Adrenal gland (tissue), 12 donors: Measurements from ENCODE around the gene CCR9. TPM values are rescaled to one million over a fixed set of nuclear protein-coding genes. Genes with fewer than 3 reads are reported as not detected.
"Not testable (repeated sequence)": the region's sequence is repeated elsewhere in the genome, so short reads cannot be mapped to it uniquely, and the experiment has no call there.

Experiments used
- DNase-seq, 7 donors: peaks; one replicate each; pipeline ENCODE4 v3.0.0-alpha.2; 2019 to 2020
- H3K27ac ChIP-seq, 5 donors: fragments of 200-600 bp; sonication (generic) in 4 of 5; 1 replicate in 3 of 5; 2 replicates in 2 of 5; pipeline versions ENCODE4 v1.5.1 to v1.8.0; 2016 to 2020; ENCODE audit warnings: mild to moderate bottlenecking in 1 of 5
- H3K27me3 ChIP-seq: fragments of 200-600 bp; 2 replicates; pipeline ENCODE4 v1.8.0; 2021
- H3K36me3 ChIP-seq, 2 donors: fragments of 200-600 bp; replicated peaks in 1 of 2; 1 replicate in 1 of 2; 2 replicates in 1 of 2; pipeline versions ENCODE4 v1.5.1 to v1.8.0; 2018 to 2022
- H3K4me1 ChIP-seq, 2 donors: fragments of 200-600 bp; replicated peaks in 1 of 2; 1 replicate in 1 of 2; 2 replicates in 1 of 2; pipeline versions ENCODE4 v1.5.1 to v1.8.0; 2018 to 2021
- H3K4me3 ChIP-seq, 4 donors: fragments of 200-600 bp; sonication (generic) in 3 of 4; one replicate each; pipeline ENCODE4 v1.5.1; 2016 to 2018
- H3K9me3 ChIP-seq, 3 donors: fragments of 200-600 bp; sonication (generic) in 1 of 3; replicated peaks in 1 of 3; 1 replicate in 2 of 3; 2 replicates in 1 of 3; pipeline versions ENCODE4 v1.5.1 to v1.8.0; 2016 to 2021
- CTCF ChIP-seq, 6 experiments: fragments of 450-650 bp in 4 of 6; fragments of 200-600 bp in 2 of 6; sonication (generic) in 1 of 6; IDR thresholded peaks; 1 replicate in 5 of 6; 2 replicates in 1 of 6; pipeline versions ENCODE4 v1.5.1 to v1.8.0; 2016 to 2021; ENCODE audit warnings: antibody characterized with exemption in 6 of 6, mild to moderate bottlenecking in 2 of 6, moderate library complexity in 1 of 6
- POLR2A ChIP-seq, 2 donors: fragments of 450-650 bp; IDR thresholded peaks; one replicate each; pipeline ENCODE4 v1.6.1; 2017; ENCODE audit warnings: antibody characterized with exemption in 2 of 2, mild to moderate bottlenecking in 2 of 2, moderate library complexity in 1 of 2
- WGBS, 4 donors: extraction: QIAGEN DNeasy Blood & Tissue Kit in 2 of 4; methylation state at CpG; one replicate each; pipeline versions ENCODE4 v1.1.5 to v1.1.7; 2013 to 2017; 5-methylcytosine and 5-hydroxymethylcytosine counted together
- intact Hi-C, 2 donors: fragments of 100-400 bp; cut with DNase I; formaldehyde crosslinking; loops; one replicate each; pipeline versions ENCODE4 v1.14.1 to v1.15.0; 2022 to 2023
- polyA plus RNA-seq, 3 donors: library from polyadenylated mRNA; stranded (reverse); fragments of 200-250 nt in 2 of 3; fragments of 350-450 nt in 1 of 3; fragmentation: Illumina TruSeq in 1 of 3; extraction: RNeasy Lipid Tissue Mini Kit (QIAGEN cat#74804) in 1 of 3; gene quantifications; one replicate each; pipeline ENCODE4 v1.2.3, GENCODE V29; 2013 to 2014
- total RNA-seq, 9 donors: library from RNA; depleted of rRNA in 4 of 9; stranded (reverse); fragments of >200 nt in 4 of 9; fragments of 120-200 nt in 1 of 9; fragmentation: NEBNext Ultra II Directional in 1 of 9; extraction: Animal tissue kit (Norgen Biotek cat#: 25700) in 1 of 9; gene quantifications; one replicate each; pipeline versions ENCODE4 v1.1.0 to v1.2.4, GENCODE V29; 2013 to 2023
- donor health status: healthy with polysubstance abuse.
- donor health status: Bipolar disorder and iron deficiency.
- donor health status: DM: yes; HTN: yes; CAD: no.
- donor health status: DM: no; HTN: no; CAD: no.
- donor health status: DM: no; HTN: no; CAD: no.
- donor health status: DM: yes; HTN: yes; CAD: no.

Gene CCR9
- total and polyA plus RNA-seq, 12 donors, result 0.57 TPM; not detected in 11

- WGBS, 4 donors, result 81 to 88% (median 86%) methylated on average over 9 of the region's 9 CpGs
- Histone ChIP-seq H3K36me3 (no peaks in the 10 kb centered on the region), H3K27ac (no peak overlapping the region), H3K9me3 (no peaks in the 10 kb centered on the region), H3K4me1 (peaks cover 0 to 16% of the 10 kb centered on the region in 2 donors), H3K4me3 (no peak overlapping the region), H3K27me3 (no peaks in the 10 kb centered on the region)
- intact Hi-C loops, result no loop called here
- DNase-seq, result no peak
- TF ChIP-seq POLR2A (IDR thresholded peaks at IDR 0.05), result no peak
- no peak for TF ChIP-seq CTCF (IDR thresholded peaks at IDR 0.05)
Observed at GRCh38 chr3:45842851-45843625, 43.3 kb upstream of the CCR9 start.

GRCh38 chr3:45844616-45845015 lies 41.7 kb upstream of the CCR9 start:
- Histone ChIP-seq H3K4me1 (peaks cover 0 to 16% of the 10 kb centered on the region in 2 donors), H3K4me3 (no peak overlapping the region), H3K9me3 (no peaks in the 10 kb centered on the region), H3K27me3 (peaks cover 3% of the 10 kb centered on the region), H3K27ac (no peak overlapping the region), H3K36me3 (no peaks in the 10 kb centered on the region)
- no peak for DNase-seq
- WGBS, 4 donors, result 74 to 91% (median 85%) methylated on average over 1 of the region's 1 CpG
- intact Hi-C loops, result no loop called here
- TF ChIP-seq CTCF (IDR thresholded peaks at IDR 0.05), result no peak
- no peak for TF ChIP-seq POLR2A (IDR thresholded peaks at IDR 0.05)

- H3K4me1 ChIP-seq, result no peaks in the 10 kb centered on the region
- H3K4me3 ChIP-seq, result no peak overlapping the region
- DNase-seq, result no peak
- H3K27ac ChIP-seq, result no peak overlapping the region
- peaks cover 7% of the 10 kb centered on the region for H3K27me3 ChIP-seq
- intact Hi-C loops, result no loop called here
- TF ChIP-seq CTCF (IDR thresholded peaks at IDR 0.05), result no peak
- no peak for TF ChIP-seq POLR2A (IDR thresholded peaks at IDR 0.05)
- no peaks in the 10 kb centered on the region for H3K9me3 ChIP-seq
- H3K36me3 ChIP-seq, result no peaks in the 10 kb centered on the region
- WGBS, 4 donors, result 50 to 89% (median 84%) methylated on average over 1 of the region's 1 CpG
Observed at GRCh38 chr3:45848392-45848791, 38.0 kb upstream of the CCR9 start.

GRCh38 chr3:45852828-45853227 lies 33.5 kb upstream of the CCR9 start:
- Histone ChIP-seq H3K4me3 (no peak overlapping the region), H3K4me1 (no peaks in the 10 kb centered on the region), H3K27me3 (peaks cover 7% of the 10 kb centered on the region), H3K36me3 (no peaks in the 10 kb centered on the region), H3K27ac (no peak overlapping the region), H3K9me3 (no peaks in the 10 kb centered on the region)
- intact Hi-C loops, result no loop called here
- TF ChIP-seq POLR2A (IDR thresholded peaks at IDR 0.05), result no peak
- no peak for TF ChIP-seq CTCF (IDR thresholded peaks at IDR 0.05)
- WGBS, 4 donors, result 57 to 88% (median 73%) methylated on average over 2 of the region's 2 CpGs
- no peak for DNase-seq

- H3K4me1 ChIP-seq, H3K36me3 ChIP-seq, H3K27ac ChIP-seq, H3K9me3 ChIP-seq, intact Hi-C loops, DNase-seq, H3K27me3 ChIP-seq, H3K4me3 ChIP-seq: not testable (repeated sequence)
- 75 to 93% (median 91%) methylated on average over 1 of the region's 1 CpG for WGBS, 4 donors
Observed at GRCh38 chr3:45856323-45856722, 30.0 kb upstream of the CCR9 start.

GRCh38 chr3:45857024-45857423 lies 29.3 kb upstream of the CCR9 start:
- 79 to 90% (median 85%) methylated on average over 2 of the region's 2 CpGs for WGBS, 4 donors
- H3K4me1 ChIP-seq, DNase-seq, H3K27me3 ChIP-seq, intact Hi-C loops, H3K27ac ChIP-seq, H3K4me3 ChIP-seq, H3K9me3 ChIP-seq, H3K36me3 ChIP-seq: not testable (repeated sequence)
